Endothelial cell of umbilical vein (primary cell): Measurements from ENCODE around the gene TMC1. TPM values are rescaled to one million over a fixed set of nuclear protein-coding genes. Genes with fewer than 3 reads are reported as not detected.
"Not testable (repeated sequence)": the region's sequence is repeated elsewhere in the genome, so short reads cannot be mapped to it uniquely, and the experiment has no call there.

ENCODE experiments used
- BruUV-seq: library from RNA; stranded (reverse); fragments of 400-500 nt; replicated peaks from 2 replicates; lab custom pipeline; 2021; lab: Mats Ljungman, UMichigan
- CTCF ChIA-PET: fragments of 300-600, 350-600 bp; sonication (Branson Sonifier 250); formaldehyde crosslinking; loops from one replicate; lab custom pipeline; 2021; ENCODE audit warnings: antibody characterized with exemption, inconsistent platforms; lab: Charles Lee
- POLR2A ChIA-PET: fragments of 300-600, 350-600 bp; sonication (Branson Sonifier 250); formaldehyde crosslinking; loops from one replicate; lab custom pipeline; 2021; ENCODE audit warnings: antibody characterized with exemption, inconsistent platforms; lab: Charles Lee
- DNase-seq: peaks from one replicate; pipeline ENCODE4 v3.0.0-alpha.2; 2011; ENCODE audit warnings: low read depth, low spot score
- FAIRE-seq: peaks from 2 replicates; lab custom pipeline; 2011; peaks lifted over from hg19 to GRCh38; lab: Jason Lieb, UNC
- H2AFZ ChIP-seq: 2 replicates; pipeline ENCODE4 v1.6.0; 2012; ENCODE audit warnings: low read depth, low read length, control low read depth, inconsistent platforms
- H3K27ac ChIP-seq: 2 replicates; pipeline ENCODE4 v1.5.1; 2011; ENCODE audit warnings: low read depth, mild to moderate bottlenecking, control low read depth, low read length, moderate library complexity; ENCODE audit not compliant: insufficient read depth
- H3K27me3 ChIP-seq, 2 experiments: 2 replicates each; pipeline versions ENCODE4 v1.6.0 to v1.6.1; 2011; ENCODE audit warnings: low read length in 2 of 2, mixed read lengths in 1 of 2; ENCODE audit not compliant: control insufficient read depth in 2 of 2, insufficient read depth in 2 of 2
- H3K36me3 ChIP-seq, 2 experiments: 2 replicates in 1 of 2; 3 replicates in 1 of 2; pipeline ENCODE4 v1.5.1; 2011; ENCODE audit warnings: low read length in 2 of 2, mild to moderate bottlenecking in 1 of 2, moderate library complexity in 1 of 2; ENCODE audit not compliant: control insufficient read depth in 2 of 2, insufficient read depth in 2 of 2; ENCODE audit errors: extremely low read depth in 1 of 2
- H3K4me1 ChIP-seq: 3 replicates; pipeline ENCODE4 v1.5.1; 2011; ENCODE audit warnings: mild to moderate bottlenecking, low read length; ENCODE audit not compliant: control insufficient read depth, insufficient read depth; ENCODE audit errors: extremely low read depth
- H3K4me2 ChIP-seq: 2 replicates; pipeline ENCODE4 v1.6.1; 2011; ENCODE audit warnings: low read length, control low read depth, mixed read lengths; ENCODE audit not compliant: insufficient read depth
- H3K4me3 ChIP-seq, 3 experiments: fragments of 200-600 bp in 1 of 3; sonication (generic), shearing (Covaris generic) in 1 of 3; replicated peaks in 1 of 3; 2 replicates each; pipeline ENCODE4 v1.5.1; 2011 to 2016; ENCODE audit warnings: control low read depth in 3 of 3, low read length in 3 of 3, mild to moderate bottlenecking in 2 of 3, inconsistent platforms in 1 of 3, low read depth in 1 of 3, moderate library complexity in 1 of 3; ENCODE audit not compliant: insufficient read depth in 1 of 3
- H3K79me2 ChIP-seq: 2 replicates; pipeline ENCODE4 v1.6.0; 2012; ENCODE audit warnings: low read length, inconsistent platforms; ENCODE audit not compliant: control insufficient read depth, insufficient read depth
- H3K9ac ChIP-seq: replicated peaks from 2 replicates; pipeline ENCODE3; 2011; ENCODE audit warnings: low read length, control low read depth; ENCODE audit not compliant: insufficient read depth; ENCODE audit errors: extremely low read depth
- H3K9me1 ChIP-seq: replicated peaks from 3 replicates; pipeline ENCODE4 v1.6.0; 2011; ENCODE audit warnings: mild to moderate bottlenecking, low read length; ENCODE audit not compliant: control insufficient read depth, insufficient read depth; ENCODE audit errors: extremely low read depth
- H3K9me3 ChIP-seq: replicated peaks from 2 replicates; pipeline ENCODE4 v1.5.1; 2012; ENCODE audit warnings: low read length, inconsistent platforms; ENCODE audit not compliant: control insufficient read depth, insufficient read depth
- H4K20me1 ChIP-seq: replicated peaks from 2 replicates; pipeline ENCODE3; 2011; ENCODE audit warnings: mild to moderate bottlenecking, low read length; ENCODE audit not compliant: control insufficient read depth, insufficient read depth; ENCODE audit errors: extremely low read depth
- FOS ChIP-seq: IDR thresholded peaks from 2 replicates; pipeline ENCODE4 v1.6.1; 2011; ENCODE audit warnings: mild to moderate bottlenecking, low read length, moderate library complexity, borderline replicate concordance; ENCODE audit not compliant: insufficient read depth
- JUN ChIP-seq: IDR thresholded peaks from 2 replicates; pipeline ENCODE4 v1.6.1; 2011; ENCODE audit warnings: borderline replicate concordance, low read depth; ENCODE audit not compliant: insufficient read length, insufficient read depth
- POLR2A ChIP-seq: IDR thresholded peaks from 2 replicates; pipeline ENCODE4 v1.6.1; 2012; ENCODE audit warnings: low read depth, mild to moderate bottlenecking, control low read depth, low read length
- POLR2AphosphoS5 ChIP-seq: IDR thresholded peaks from 2 replicates; pipeline ENCODE4 v1.6.1; 2012; ENCODE audit warnings: low read depth, mild to moderate bottlenecking, control low read depth, low read length, moderate library complexity; ENCODE audit not compliant: insufficient read depth
- dilution Hi-C: fragments of 300-500 bp; cut with MboI; formaldehyde crosslinking; loops from one replicate; pipeline ENCODE4 v1.15.0; 2019; ENCODE audit warnings: low sequenced_read_pairs; ENCODE audit not compliant: extremely low pct_ligation_motif_present
- intact Hi-C: fragments of 100-400 bp; cut with micrococcal nuclease; formaldehyde crosslinking; loops from one replicate; pipeline ENCODE4 v1.10.0; 2022
- polyA plus RNA-seq, 4 experiments: library from polyadenylated mRNA; depleted of rRNA in 3 of 4; stranded (reverse) in 3 of 4; unstranded in 1 of 4; fragments of >200 nt; gene quantifications; 2 replicates each; pipeline versions ENCODE4 v1.2.1 to v1.2.3, GENCODE V29; 2011 to 2012; ENCODE audit warnings: missing spikeins in 1 of 4
- total RNA-seq: library from RNA; stranded (reverse); gene quantifications from 2 replicates; pipeline ENCODE4 v1.2.3, GENCODE V29; 2021
- TF ChIP-seq, protein P1 (sequence below): IDR thresholded peaks from 2 replicates; pipeline ENCODE4 v1.6.1; 2011; ENCODE audit not compliant: insufficient read depth, insufficient read length

TMC1 gene
- total and polyA plus RNA-seq, 2 donors (not counting 3 experiments of a cell fraction or from before 2014, with no cell fraction given): 1.5 TPM; not detected in 1

DNA sequence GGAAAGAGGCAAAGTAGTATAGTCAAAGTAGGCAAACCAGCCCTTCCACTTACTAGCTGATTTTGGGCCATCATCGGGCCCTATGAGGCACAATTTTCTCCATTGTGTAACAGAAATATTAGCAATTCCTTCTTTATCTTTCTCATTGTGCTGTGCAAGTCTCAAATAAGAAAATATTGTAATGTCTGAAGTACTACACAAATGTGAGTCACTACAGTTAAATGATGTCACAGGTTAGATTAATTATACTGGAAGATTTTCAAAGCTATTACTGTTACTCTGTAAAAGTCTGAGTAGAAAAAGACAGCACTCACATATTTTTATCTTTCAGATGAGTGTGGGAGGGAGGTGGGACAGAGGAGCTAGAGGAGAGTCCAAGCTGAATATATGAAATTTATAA, 12.4 kb upstream of the TMC1 start:
- H2AFZ ChIP-seq: peak overlapping the region; percentile 44
- BruUV-seq: no TSS peak
- FAIRE-seq (no peak), DNase-seq (peak; percentile 30)
- H3K9me3 ChIP-seq: no peaks in the 10 kb centered on the region
- no peak overlapping the region for H3K9ac ChIP-seq
- dilution Hi-C loops: no loop called here
- no peaks in the 10 kb centered on the region for H3K79me2 ChIP-seq
- H3K4me2 ChIP-seq: no peak overlapping the region
- intact Hi-C loops: no loop called here
- H3K4me3 ChIP-seq: no peak overlapping the region
- no peaks in the 10 kb centered on the region for H3K36me3 ChIP-seq
- TF ChIP-seq, protein P1, sequence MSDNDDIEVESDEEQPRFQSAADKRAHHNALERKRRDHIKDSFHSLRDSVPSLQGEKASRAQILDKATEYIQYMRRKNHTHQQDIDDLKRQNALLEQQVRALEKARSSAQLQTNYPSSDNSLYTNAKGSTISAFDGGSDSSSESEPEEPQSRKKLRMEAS: no peak
- peak; percentile 13 for TF ChIP-seq JUN
- H3K4me1 ChIP-seq: peaks cover 8% of the 10 kb centered on the region
- H3K9me1 ChIP-seq: no peaks in the 10 kb centered on the region
- CTCF ChIA-PET: interaction anchor here (1.0 to 1.3 kb wide), 3 partner anchors 13 to 28 kb away, joined by 3 read pairs; no protein-coding TSS in a partner anchor
- POLR2A ChIA-PET: no interaction called here
- no peaks in the 10 kb centered on the region for H3K27me3 ChIP-seq
- H3K27ac ChIP-seq: no peak overlapping the region
- H4K20me1 ChIP-seq: no peaks in the 10 kb centered on the region

DNA sequence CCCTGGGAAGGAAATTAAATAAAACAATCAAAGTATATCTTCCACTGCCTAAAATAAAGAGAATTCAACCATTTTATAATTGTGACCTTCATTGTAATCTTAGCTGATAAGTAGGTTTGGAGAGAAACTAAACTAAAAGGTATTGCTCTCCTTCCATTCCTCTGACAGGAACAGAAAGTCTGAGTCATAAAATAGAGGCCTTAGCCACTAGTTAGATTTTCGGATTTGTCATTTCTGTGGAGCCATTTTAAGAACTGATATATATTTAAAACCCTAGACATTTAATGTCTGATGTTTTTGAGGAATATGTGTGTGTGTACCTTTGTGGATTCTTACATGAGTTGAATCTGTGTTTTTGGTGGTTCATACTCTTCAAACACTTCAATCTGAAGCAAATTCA, 11.8 kb upstream of the TMC1 start:
- intact Hi-C loops (no loop called here), dilution Hi-C loops (no loop called here)
- ChIA-PET POLR2A (no interaction called here), CTCF (interaction anchor here (1.0 to 1.3 kb wide), 3 partner anchors 13 to 28 kb away, joined by 3 read pairs; no protein-coding TSS in a partner anchor)
- Histone ChIP-seq H3K4me2 (no peak overlapping the region), H3K9ac (peak overlapping the region; percentile 31), H3K4me3 (no peak overlapping the region), H3K36me3 (no peaks in the 10 kb centered on the region), H3K9me3 (no peaks in the 10 kb centered on the region), H3K27me3 (no peaks in the 10 kb centered on the region), H2AFZ (peak overlapping the region; percentile 81), H4K20me1 (no peaks in the 10 kb centered on the region), H3K79me2 (no peaks in the 10 kb centered on the region), H3K4me1 (peaks cover 8% of the 10 kb centered on the region), H3K9me1 (no peaks in the 10 kb centered on the region), H3K27ac (peak overlapping the region; percentile 18)
- DNase-seq: peak; percentile 40
- no peak for TF ChIP-seq POLR2AphosphoS5
- TF ChIP-seq FOS: peak; percentile 47
- TF ChIP-seq JUN: peak; percentile 4
- no peak for TF ChIP-seq POLR2A
- FAIRE-seq: peak; percentile 28
- BruUV-seq: no TSS peak

DNA sequence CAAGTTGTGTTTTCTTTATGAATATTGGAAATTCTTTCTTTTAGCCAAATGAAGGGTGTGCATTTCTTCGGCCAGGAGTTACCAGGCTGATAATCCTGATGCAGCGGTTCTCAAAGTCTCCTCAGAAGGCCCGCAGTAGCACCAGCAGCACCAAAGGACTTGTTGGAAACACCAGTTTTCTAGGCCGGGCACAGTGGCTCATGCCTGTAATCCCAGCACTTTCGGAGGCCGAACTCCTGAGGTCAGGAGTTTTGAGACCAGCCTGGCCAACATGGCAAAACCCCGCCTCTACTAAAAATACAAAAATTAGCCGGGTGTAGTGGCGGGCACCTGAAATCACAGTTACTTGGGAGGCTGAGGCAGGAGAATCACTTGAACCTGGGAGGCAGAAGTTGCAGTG, 397 bp upstream of the TMC1 start:
- H3K9me1 ChIP-seq, dilution Hi-C loops, DNase-seq, BruUV-seq, H3K9me3 ChIP-seq, H3K27ac ChIP-seq, H3K9ac ChIP-seq, H3K4me2 ChIP-seq, H2AFZ ChIP-seq, POLR2A ChIA-PET, H3K4me3 ChIP-seq, FAIRE-seq, CTCF ChIA-PET, H3K27me3 ChIP-seq, H3K36me3 ChIP-seq, H4K20me1 ChIP-seq, intact Hi-C loops, H3K79me2 ChIP-seq: not testable (repeated sequence)
- H3K4me1 ChIP-seq: peaks cover 14% of the 10 kb centered on the region
